ENCODE measurements around the gene SRSF7. TPM values are rescaled to one million over a fixed set of nuclear protein-coding genes. Genes with fewer than 3 reads are reported as not detected.

Gene SRSF7
- total and polyA plus RNA-seq, 9 of the 15 experiments (the other 6 are each of a cell fraction or from before 2014, with no cell fraction given): 219 to 726 (median 375) TPM

GRCh38 chr2:38765551-38765950 is 14.4 kb upstream of the SRSF7 start (continued):
- TF ChIP-seq RREB1 (CRISPR knock-in tag; IDR thresholded peaks at IDR 0.05): no peak
- TF ChIP-seq ZBTB11 (CRISPR knock-in tag; IDR thresholded peaks at IDR 0.05): no peak
- no peak for TF ChIP-seq ZNF263 (CRISPR knock-in tag; IDR thresholded peaks at IDR 0.05; ENCODE audit: borderline replicate concordance)
- no peak for TF ChIP-seq TEAD1 (CRISPR knock-in tag; IDR thresholded peaks at IDR 0.05)
- no peak for TF ChIP-seq SETDB1 (IDR thresholded peaks at IDR 0.05; ENCODE audit: low read length)

Measured in K562 (cell line).